DMS53 (cell line): Measurements from ENCODE around the gene CACNA1E.

ENCODE experiments used
- DNase-seq: peaks from one replicate; lab custom pipeline; 2025; lab: John Stamatoyannopoulos, UW

CACNA1E gene

GRCh38 chr1:181632960-181633359 lies 149.6 kb downstream of the CACNA1E start:
- no peak for DNase-seq

GRCh38 chr1:181635110-181635509 lies 151.8 kb downstream of the CACNA1E start:
- peak; percentile 13 for DNase-seq

GRCh38 chr1:181637998-181638397 lies 154.7 kb downstream of the CACNA1E start:
- DNase-seq: no peak

GRCh38 chr1:181640956-181641355 lies 157.6 kb downstream of the CACNA1E start:
- DNase-seq: peak; percentile 22

- DNase-seq: no peak
Measured at GRCh38 chr1:181643631-181644030, 160.3 kb downstream of the CACNA1E start.

GRCh38 chr1:181645171-181645570 lies 161.9 kb downstream of the CACNA1E start:
- no peak for DNase-seq

- DNase-seq: no peak
Measured at GRCh38 chr1:181646710-181647109, 163.4 kb downstream of the CACNA1E start.

GRCh38 chr1:181647314-181648035 lies 164.2 kb downstream of the CACNA1E start:
- peak; percentile 14 for DNase-seq

GRCh38 chr1:181651276-181651675 lies 168.0 kb downstream of the CACNA1E start:
- no peak for DNase-seq

GRCh38 chr1:181655756-181656155 lies 172.4 kb downstream of the CACNA1E start:
- DNase-seq: no peak

GRCh38 chr1:181656491-181656890 lies 173.2 kb downstream of the CACNA1E start:
- peak; percentile 21 for DNase-seq

- no peak for DNase-seq
Measured at GRCh38 chr1:181658581-181658980, 175.3 kb downstream of the CACNA1E start.

GRCh38 chr1:181659321-181659957 lies 176.1 kb downstream of the CACNA1E start:
- DNase-seq: peak; percentile 61

- peak; percentile 23 for DNase-seq
Measured at GRCh38 chr1:181660621-181661020, 177.3 kb downstream of the CACNA1E start.

- DNase-seq: peak; percentile 64
Measured at GRCh38 chr1:181661569-181661968, 178.3 kb downstream of the CACNA1E start.

- no peak for DNase-seq
Measured at GRCh38 chr1:181662606-181663005, 179.3 kb downstream of the CACNA1E start.

- no peak for DNase-seq
Measured at GRCh38 chr1:181664543-181664942, 181.2 kb downstream of the CACNA1E start.

- DNase-seq: peak; percentile 64
Measured at GRCh38 chr1:181669246-181669645, 185.9 kb downstream of the CACNA1E start.

- peak; percentile 33 for DNase-seq
Measured at GRCh38 chr1:181674617-181675016, 191.3 kb downstream of the CACNA1E start.

- no peak for DNase-seq
Measured at GRCh38 chr1:181675091-181675917, 192.0 kb downstream of the CACNA1E start.

- no peak for DNase-seq
Measured at GRCh38 chr1:181675918-181676190, 192.5 kb downstream of the CACNA1E start.

- peak; percentile 79 for DNase-seq
Measured at GRCh38 chr1:181676269-181676668, 193.0 kb downstream of the CACNA1E start.

- DNase-seq: no peak
Measured at GRCh38 chr1:181680332-181680731, 197.0 kb downstream of the CACNA1E start.
